ELF-1 (cell line): Measurements from ENCODE around the gene CTDSP2.
"Not testable (repeated sequence)": the region's sequence is repeated elsewhere in the genome, so short reads cannot be mapped to it uniquely, and the experiment has no call there.

Experiments
- DNase-seq: peaks from one replicate; pipeline ENCODE4 v3.0.0-alpha.2; 2016; ENCODE audit warnings: low read depth, low spot score

Gene CTDSP2

GRCh38 chr12:57882575-57882974, 36.0 kb upstream of the CTDSP2 start:
- DNase-seq = no peak

- no peak for DNase-seq
Measured at GRCh38 chr12:57881475-57881874, 34.9 kb upstream of the CTDSP2 start.

- not testable (repeated sequence) for DNase-seq
Measured at GRCh38 chr12:57881035-57881434, 34.5 kb upstream of the CTDSP2 start.

- DNase-seq = no peak
Measured at GRCh38 chr12:57877876-57878275, 31.3 kb upstream of the CTDSP2 start.

- no peak for DNase-seq
Measured at GRCh38 chr12:57875753-57876547, 29.4 kb upstream of the CTDSP2 start.

GRCh38 chr12:57874166-57875108, 27.9 kb upstream of the CTDSP2 start:
- DNase-seq = no peak

GRCh38 chr12:57872362-57872761, 25.8 kb upstream of the CTDSP2 start:
- no peak for DNase-seq

- DNase-seq = no peak
Measured at GRCh38 chr12:57869927-57870318, 23.4 kb upstream of the CTDSP2 start.

GRCh38 chr12:57869298-57869926, 22.9 kb upstream of the CTDSP2 start:
- DNase-seq = no peak

- peak; percentile 74 for DNase-seq
Measured at GRCh38 chr12:57868851-57869268, 22.3 kb upstream of the CTDSP2 start.

GRCh38 chr12:57868221-57868620, 21.7 kb upstream of the CTDSP2 start:
- DNase-seq = no peak

GRCh38 chr12:57866308-57867019, 19.9 kb upstream of the CTDSP2 start:
- DNase-seq = no peak

GRCh38 chr12:57865084-57865751, 18.7 kb upstream of the CTDSP2 start:
- peak; percentile 63 for DNase-seq

GRCh38 chr12:57864442-57865083, 18.0 kb upstream of the CTDSP2 start:
- peak; percentile 57 for DNase-seq

GRCh38 chr12:57863676-57864075, 17.1 kb upstream of the CTDSP2 start:
- no peak for DNase-seq

GRCh38 chr12:57861967-57862366, 15.4 kb upstream of the CTDSP2 start:
- no peak for DNase-seq

- not testable (repeated sequence) for DNase-seq
Measured at GRCh38 chr12:57860883-57861282, 14.4 kb upstream of the CTDSP2 start.

- DNase-seq = no peak
Measured at GRCh38 chr12:57859121-57859520, 12.6 kb upstream of the CTDSP2 start.

- DNase-seq = not testable (repeated sequence)
Measured at GRCh38 chr12:57858123-57858522, 11.6 kb upstream of the CTDSP2 start.

- no peak for DNase-seq
Measured at GRCh38 chr12:57854965-57855364, 8.4 kb upstream of the CTDSP2 start.
